Iris pigment epithelial cell (primary cell): Measurements from ENCODE around the gene FEZ2.

Experiments used
- DNase-seq: peaks from one replicate; pipeline ENCODE4 v3.0.0-alpha.2; 2011; ENCODE audit warnings: low read depth

The FEZ2 gene

GRCh38 chr2:36561237-36561944 lies 36.6 kb downstream of the FEZ2 start:
- DNase-seq: peak; percentile 93

GRCh38 chr2:36560726-36561125 lies 37.2 kb downstream of the FEZ2 start:
- DNase-seq: no peak

- no peak for DNase-seq
These were observed 38.6 kb downstream of the FEZ2 start for GRCh38 chr2:36559221-36559942.

- peak; percentile 82 for DNase-seq
These were observed 41.1 kb downstream of the FEZ2 start for GRCh38 chr2:36556842-36557241.

- DNase-seq: no peak
These were observed 42.2 kb downstream of the FEZ2 start for GRCh38 chr2:36555789-36556188.

- no peak for DNase-seq
These were observed 43.4 kb downstream of the FEZ2 start for GRCh38 chr2:36554531-36554930.

GRCh38 chr2:36553683-36554082 lies 44.3 kb downstream of the FEZ2 start:
- no peak for DNase-seq

- no peak for DNase-seq
These were observed 48.0 kb downstream of the FEZ2 start for GRCh38 chr2:36550006-36550405.

- peak; percentile 32 for DNase-seq
These were observed 48.8 kb downstream of the FEZ2 start for GRCh38 chr2:36549165-36549574.

- no peak for DNase-seq
These were observed 50.1 kb downstream of the FEZ2 start for GRCh38 chr2:36547906-36548305.

GRCh38 chr2:36545871-36546416 lies 52.0 kb downstream of the FEZ2 start:
- DNase-seq: no peak

GRCh38 chr2:36544638-36545338 lies 53.2 kb downstream of the FEZ2 start:
- DNase-seq: peak; percentile 57

- DNase-seq: no peak
These were observed 55.9 kb downstream of the FEZ2 start for GRCh38 chr2:36541891-36542595.

GRCh38 chr2:36540986-36541754 lies 56.8 kb downstream of the FEZ2 start:
- DNase-seq: no peak

GRCh38 chr2:36539631-36540030 lies 58.3 kb downstream of the FEZ2 start:
- peak; percentile 39 for DNase-seq

- DNase-seq: no peak
These were observed 59.6 kb downstream of the FEZ2 start for GRCh38 chr2:36538335-36538734.

- DNase-seq: no peak
These were observed 61.2 kb downstream of the FEZ2 start for GRCh38 chr2:36536776-36537175.

GRCh38 chr2:36535099-36535498 lies 62.9 kb downstream of the FEZ2 start:
- DNase-seq: no peak

GRCh38 chr2:36534275-36534799 lies 63.6 kb downstream of the FEZ2 start:
- no peak for DNase-seq

- peak; percentile 73 for DNase-seq
These were observed 67.0 kb downstream of the FEZ2 start for GRCh38 chr2:36530983-36531354.
